NCI-H774 (cell line): ENCODE results near the gene OIP5.
"Not testable (repeated sequence)": the region's sequence is repeated elsewhere in the genome, so short reads cannot be mapped to it uniquely, and the experiment has no call there.

Experiments
- DNase-seq: peaks from one replicate; lab custom pipeline; 2025; lab: John Stamatoyannopoulos, UW

The OIP5 gene

GRCh38 chr15:41301587-41301986 is 30.8 kb downstream of the OIP5 start:
- no peak for DNase-seq

GRCh38 chr15:41301139-41301538 is 31.3 kb downstream of the OIP5 start:
- not testable (repeated sequence) for DNase-seq

- DNase-seq: no peak
These were observed 39.9 kb downstream of the OIP5 start for GRCh38 chr15:41292521-41292920.

- DNase-seq: no peak
These were observed 41.2 kb downstream of the OIP5 start for GRCh38 chr15:41291065-41291631.

- no peak for DNase-seq
These were observed 42.4 kb downstream of the OIP5 start for GRCh38 chr15:41289953-41290352.

DNA sequence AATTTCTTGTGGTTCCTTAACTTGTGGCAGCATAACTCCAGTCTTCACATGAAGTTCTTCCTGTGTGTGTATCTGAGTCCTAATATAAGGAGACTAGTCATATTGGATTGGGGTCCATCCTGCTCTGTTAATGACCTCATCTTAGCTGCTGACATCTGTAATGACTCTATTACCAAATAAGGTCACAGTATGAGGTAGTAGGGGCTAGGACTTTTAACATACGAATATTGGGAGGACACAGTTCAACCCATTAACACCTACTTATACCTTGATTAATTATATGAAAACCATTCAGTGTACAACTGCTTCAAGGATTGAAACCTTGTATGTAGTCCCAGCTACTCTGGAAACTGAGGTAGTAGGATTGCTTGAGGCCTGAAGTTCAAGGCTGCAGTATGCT is 43.9 kb downstream of the OIP5 start:
- no peak for DNase-seq

GRCh38 chr15:41286665-41287333 is 45.6 kb downstream of the OIP5 start:
- DNase-seq: no peak

DNA sequence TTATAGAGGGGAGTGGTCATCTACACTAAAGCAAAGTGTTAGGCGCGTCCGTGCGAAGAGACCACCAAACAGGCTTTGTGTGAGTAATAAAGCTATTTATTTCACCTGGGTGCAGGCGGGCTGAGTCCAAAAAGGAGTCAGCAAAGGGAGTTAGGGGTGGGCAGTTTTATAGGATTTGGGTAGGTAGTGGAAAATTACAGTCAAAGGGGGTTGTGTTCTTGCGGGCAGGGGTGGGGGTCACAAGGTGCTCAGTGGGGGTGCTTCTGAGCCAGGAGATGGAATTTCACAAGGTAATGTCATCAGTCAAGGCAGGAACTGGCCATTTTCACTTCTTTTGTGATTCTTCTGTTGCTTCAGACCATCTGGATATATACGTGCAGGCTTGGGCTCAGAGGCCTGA is 47.1 kb downstream of the OIP5 start:
- no peak for DNase-seq

- DNase-seq: no peak
These were observed 47.8 kb downstream of the OIP5 start for GRCh38 chr15:41284427-41285177.

GRCh38 chr15:41283653-41284426 is 48.6 kb downstream of the OIP5 start:
- DNase-seq: peak; percentile 98

GRCh38 chr15:41282980-41283652 is 49.3 kb downstream of the OIP5 start:
- not testable (repeated sequence) for DNase-seq

GRCh38 chr15:41282436-41282835 is 50.0 kb downstream of the OIP5 start:
- DNase-seq: not testable (repeated sequence)

DNA sequence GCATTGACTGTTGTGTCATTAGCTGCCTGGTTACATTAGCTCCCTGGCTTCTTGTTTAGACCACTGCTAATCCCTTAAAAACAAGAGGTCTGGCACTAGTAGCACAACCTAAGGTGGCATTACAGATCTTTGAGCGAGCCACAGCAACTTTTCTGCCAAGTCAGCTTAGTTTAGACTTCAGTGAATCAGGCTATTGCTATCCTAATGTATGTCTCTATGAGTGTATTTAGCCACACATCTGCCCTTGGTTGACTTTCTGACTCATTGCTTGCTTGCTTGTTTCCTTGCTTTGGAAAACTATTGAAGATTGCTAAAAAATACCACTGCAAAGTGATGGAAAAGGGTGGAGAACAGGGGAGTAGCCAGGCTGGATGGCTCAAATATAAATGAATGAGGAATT is 51.2 kb downstream of the OIP5 start:
- no peak for DNase-seq

DNA sequence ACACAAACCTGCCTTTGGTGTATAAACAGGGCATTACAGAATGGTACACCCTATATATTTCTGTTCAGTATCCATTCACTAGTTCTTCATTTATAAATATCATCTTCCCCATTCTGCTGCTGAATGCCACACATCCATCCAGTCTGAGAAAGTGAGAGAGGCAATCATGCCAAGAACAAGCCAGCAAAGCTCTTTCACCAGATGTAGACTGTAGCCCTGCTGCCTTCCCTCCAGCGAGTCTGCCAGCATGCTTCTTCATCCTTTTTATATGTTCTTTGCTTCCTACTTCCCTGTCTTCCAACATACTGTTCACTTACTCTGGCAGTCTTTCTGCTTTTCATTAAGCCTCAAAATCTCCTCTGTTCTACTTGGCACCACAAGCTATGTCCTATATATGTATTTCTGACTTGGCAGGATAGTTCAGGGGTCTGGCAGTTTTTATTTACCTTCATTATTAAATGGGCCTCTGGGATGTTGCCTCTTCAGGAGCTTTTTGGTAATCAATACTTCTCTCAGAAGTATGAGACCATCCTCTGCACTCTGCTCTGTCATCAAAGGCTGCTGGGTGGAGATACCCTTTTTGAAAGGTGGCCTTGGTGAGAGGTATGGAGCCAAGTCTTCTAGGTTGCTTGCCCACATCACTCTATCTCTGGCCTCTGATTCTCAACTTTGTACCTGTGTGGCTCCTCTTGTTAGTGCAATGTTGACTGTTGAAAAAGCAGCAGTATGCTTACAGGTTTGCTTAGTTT is 52.7 kb downstream of the OIP5 start:
- no peak for DNase-seq

DNA sequence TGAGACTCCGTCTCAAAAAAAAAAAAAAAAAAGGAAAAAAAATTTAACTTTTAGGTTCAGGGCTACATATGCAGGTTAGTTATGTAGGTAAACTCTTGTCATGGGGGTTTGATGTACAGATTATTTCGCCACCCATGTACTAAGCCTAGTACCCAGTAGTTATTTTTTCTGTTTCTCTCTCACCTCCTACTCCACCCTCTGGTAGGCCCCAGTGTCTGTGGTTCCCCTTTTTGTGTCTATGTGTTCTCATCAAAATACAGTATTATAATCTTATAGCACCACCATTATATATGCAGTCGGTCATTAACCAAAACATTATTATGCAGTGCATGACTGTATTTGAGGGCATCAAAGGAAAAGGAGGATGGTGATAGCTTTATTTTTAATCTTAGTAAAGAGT is 54.1 kb downstream of the OIP5 start:
- DNase-seq: no peak

DNA sequence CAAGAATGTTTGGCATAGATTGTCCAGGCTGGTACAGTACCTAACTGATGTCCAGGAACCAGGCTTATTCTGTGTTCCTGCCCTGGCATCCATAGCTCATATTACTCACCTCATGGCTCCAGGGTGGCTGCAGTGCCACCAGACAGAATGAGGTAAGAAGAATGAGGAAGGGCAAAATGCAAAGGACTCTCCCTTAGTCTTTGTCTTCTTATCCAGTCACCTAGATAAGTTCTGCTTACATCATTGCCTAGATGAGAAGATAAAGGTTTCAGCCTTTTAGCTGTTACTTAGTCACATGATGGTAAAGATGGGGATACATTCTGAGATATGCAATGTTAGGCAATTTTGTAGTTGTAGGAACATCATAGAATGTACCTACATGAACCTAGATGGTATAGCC is 55.6 kb downstream of the OIP5 start:
- no peak for DNase-seq

GRCh38 chr15:41269887-41270286 is 62.5 kb downstream of the OIP5 start:
- DNase-seq: no peak

GRCh38 chr15:41263891-41264351 is 68.5 kb downstream of the OIP5 start:
- DNase-seq: no peak

GRCh38 chr15:41262571-41262970 is 69.8 kb downstream of the OIP5 start:
- no peak for DNase-seq

DNA sequence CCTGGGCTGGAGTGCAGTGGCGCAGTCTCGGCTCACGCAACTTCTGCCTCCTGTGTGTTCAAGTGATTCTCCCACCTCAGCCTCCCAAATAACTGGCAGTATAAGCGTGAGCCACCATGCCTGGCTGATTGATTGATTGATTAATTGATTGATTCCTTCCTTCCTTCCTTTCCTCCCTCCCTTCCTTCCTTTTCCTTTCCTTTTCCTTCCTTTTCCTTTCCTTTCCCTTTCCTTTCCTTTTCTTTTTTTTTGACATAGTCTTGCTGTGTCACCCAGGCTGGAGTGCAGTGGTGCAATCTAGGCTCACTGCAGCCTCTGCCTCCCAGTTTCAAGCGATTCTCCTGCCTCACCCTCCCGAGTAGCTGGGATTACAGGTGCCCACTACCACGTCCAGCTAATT is 71.5 kb downstream of the OIP5 start:
- DNase-seq: not testable (repeated sequence)

- no peak for DNase-seq
These were observed 72.7 kb downstream of the OIP5 start for GRCh38 chr15:41259546-41260189.
